Ishikawa (cell line): Measurements from ENCODE around the gene HDLBP.

Experiments
- CEBPB ChIP-seq: IDR thresholded peaks from 2 replicates; pipeline ENCODE4 v1.6.1; 2012
- EP300 ChIP-seq: IDR thresholded peaks from 2 replicates; pipeline ENCODE4 v1.6.1; 2012; ENCODE audit warnings: borderline replicate concordance
- TAF1 ChIP-seq: IDR thresholded peaks from 2 replicates; pipeline ENCODE4 v1.6.1; 2012; ENCODE audit warnings: low read depth, mild to moderate bottlenecking
- TEAD4 ChIP-seq: IDR thresholded peaks from 2 replicates; pipeline ENCODE4 v1.6.1; 2012
- TF ChIP-seq, protein P1 (sequence below): IDR thresholded peaks from 2 replicates; pipeline ENCODE4 v1.6.1; 2012

DNA sequence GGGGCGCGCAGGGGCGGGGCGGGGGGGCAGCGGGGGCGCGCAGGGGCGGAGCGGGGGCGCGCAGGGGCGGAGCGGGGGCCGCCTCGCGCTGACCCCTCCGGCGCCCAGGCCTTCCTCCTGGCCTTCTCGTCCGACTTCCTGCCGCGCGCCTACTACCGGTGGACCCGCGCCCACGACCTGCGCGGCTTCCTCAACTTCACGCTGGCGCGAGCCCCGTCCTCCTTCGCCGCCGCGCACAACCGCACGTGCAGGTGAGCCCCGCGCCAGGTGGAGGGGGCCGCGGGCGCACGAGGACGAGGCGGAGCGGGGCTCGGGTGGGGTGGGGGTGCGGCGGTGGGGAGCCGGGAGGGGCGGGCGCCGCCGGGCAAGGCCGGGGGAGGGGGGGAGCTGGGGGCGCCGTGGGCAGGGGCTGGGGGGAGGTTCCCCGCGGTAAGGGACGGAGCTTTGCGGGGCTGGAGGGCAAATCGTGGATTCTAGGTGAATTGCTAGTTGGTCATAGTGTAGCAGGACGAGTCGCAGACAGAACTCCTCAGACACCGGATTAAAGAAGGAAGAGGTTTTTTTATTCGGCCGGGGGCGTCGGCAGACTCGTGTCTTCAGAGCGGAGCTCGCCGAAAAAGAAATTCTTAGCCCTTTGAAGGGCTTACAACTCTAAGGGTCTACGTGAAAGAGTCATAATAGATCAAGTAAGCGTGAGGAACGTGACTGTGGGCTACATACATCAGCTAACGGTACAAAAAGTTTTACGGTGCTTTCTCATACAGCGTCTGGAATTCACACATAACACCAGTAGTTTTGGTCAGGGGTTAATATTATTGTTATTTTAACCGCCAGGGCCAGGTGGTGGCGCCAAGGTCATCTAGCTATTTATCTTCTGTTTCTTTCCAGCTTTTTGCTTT lies 97.1 kb downstream of the HDLBP start:
- TF ChIP-seq TAF1 = no peak
- TF ChIP-seq TEAD4 = no peak
- no peak for TF ChIP-seq CEBPB
- TF ChIP-seq, protein P1, sequence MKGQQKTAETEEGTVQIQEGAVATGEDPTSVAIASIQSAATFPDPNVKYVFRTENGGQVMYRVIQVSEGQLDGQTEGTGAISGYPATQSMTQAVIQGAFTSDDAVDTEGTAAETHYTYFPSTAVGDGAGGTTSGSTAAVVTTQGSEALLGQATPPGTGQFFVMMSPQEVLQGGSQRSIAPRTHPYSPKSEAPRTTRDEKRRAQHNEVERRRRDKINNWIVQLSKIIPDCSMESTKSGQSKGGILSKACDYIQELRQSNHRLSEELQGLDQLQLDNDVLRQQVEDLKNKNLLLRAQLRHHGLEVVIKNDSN = no peak
- no peak for TF ChIP-seq EP300
